ENCODE measurements around the gene MDFIC. TPM values are rescaled to one million over a fixed set of nuclear protein-coding genes. Genes with fewer than 3 reads are reported as not detected.
A peak's percentile ranks its signal among the peaks of the same experiment; 100 is the strongest.

MDFIC gene
- total RNA-seq, 2 donors from 2014 or later = 55.2 to 65.2 TPM

DNA sequence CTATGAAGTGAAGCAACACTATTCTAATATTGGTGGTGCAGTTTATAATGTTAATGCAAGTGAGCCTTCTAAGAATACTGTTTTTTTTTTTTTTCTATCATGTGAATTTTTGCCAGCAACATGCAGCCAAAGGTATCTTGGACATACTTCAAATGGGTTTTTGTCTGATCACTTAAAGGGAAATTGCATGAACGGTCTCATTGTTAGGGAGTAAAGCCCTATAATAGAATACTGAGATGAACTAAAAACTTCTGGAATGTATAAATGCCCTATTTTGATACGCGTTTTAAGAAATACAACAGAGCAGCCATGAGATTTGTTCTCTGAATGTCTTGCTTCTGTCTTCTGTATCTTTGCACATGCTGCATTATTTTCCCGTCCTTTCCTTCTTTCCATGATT lies 10.5 kb upstream of the MDFIC start:
- peaks cover 18% of the 10 kb centered on the region for H3K4me1 Mint-ChIP-seq (ENCODE audit: low read depth)
- no peak for DNase-seq
- no peak for ATAC-seq (replicated peaks in 1 of 2)
- H3K27me3 Mint-ChIP-seq (ENCODE audit: low read depth) = no peaks in the 10 kb centered on the region
- no peak overlapping the region for H3K27ac Mint-ChIP-seq
- peaks cover 0 to 2% of the 10 kb centered on the region in 2 donors for H3K9me3 Mint-ChIP-seq
- no peak overlapping the region for H3K4me3 Mint-ChIP-seq
- no peaks in the 10 kb centered on the region for H3K36me3 Mint-ChIP-seq (ENCODE audit: insufficient read depth in 2 of 2)

DNA sequence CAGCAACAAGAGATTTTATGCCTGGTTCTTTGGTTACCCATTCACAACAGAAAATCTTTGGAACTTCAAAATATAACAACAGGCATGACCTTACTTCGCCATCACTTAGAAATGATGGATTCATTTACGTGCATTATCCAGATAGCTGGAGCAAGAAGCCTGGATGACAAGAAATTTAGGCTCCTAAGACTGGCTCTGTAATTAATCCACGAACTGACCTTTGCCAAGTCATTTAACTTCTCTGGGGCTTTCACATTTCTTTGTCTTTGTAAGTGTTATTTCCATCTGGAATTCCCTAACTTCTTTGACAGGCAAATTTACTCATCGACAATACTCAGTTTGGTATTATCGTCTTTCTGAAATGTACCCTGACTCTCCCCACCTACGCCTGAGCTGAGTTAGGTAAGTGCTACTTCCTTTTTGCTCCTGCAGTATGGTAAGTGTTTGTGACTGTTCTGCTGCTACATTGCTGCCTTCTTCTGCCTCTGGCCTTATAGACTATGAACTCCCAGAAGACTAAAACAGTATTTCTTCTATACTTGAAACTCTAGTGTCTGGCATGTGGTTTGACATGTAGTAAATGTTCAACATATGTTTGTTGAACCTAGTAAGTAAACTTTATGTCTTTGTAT lies 5.5 kb upstream of the MDFIC start:
- Mint-ChIP-seq H3K9me3 (no peaks in the 10 kb centered on the region), H3K27ac (peak overlapping the region; percentile 92), H3K4me3 (peak overlapping the region; percentile 72 to 83), H3K27me3 (ENCODE audit: low read depth) (no peaks in the 10 kb centered on the region), H3K36me3 (ENCODE audit: insufficient read depth in 2 of 2) (no peaks in the 10 kb centered on the region), H3K4me1 (ENCODE audit: low read depth) (peaks cover 68% of the 10 kb centered on the region)
- ATAC-seq (replicated peaks in 1 of 2) (peak; percentile 87 to 91), DNase-seq (peak; percentile 48 to 54)

- no peak for DNase-seq
- Mint-ChIP-seq H3K4me3 (peak overlapping the region; percentile 72 to 83), H3K36me3 (ENCODE audit: insufficient read depth in 2 of 2) (peaks cover 3 to 5% of the 10 kb centered on the region in 2 donors), H3K27ac (peak overlapping the region; percentile 92), H3K27me3 (ENCODE audit: low read depth) (no peaks in the 10 kb centered on the region), H3K9me3 (no peaks in the 10 kb centered on the region), H3K4me1 (ENCODE audit: low read depth) (peaks cover 72% of the 10 kb centered on the region)
- no peak for ATAC-seq (replicated peaks in 1 of 2)
These were observed 4.6 kb upstream of the MDFIC start for GRCh38 chr7:114917211-114917839.

DNA sequence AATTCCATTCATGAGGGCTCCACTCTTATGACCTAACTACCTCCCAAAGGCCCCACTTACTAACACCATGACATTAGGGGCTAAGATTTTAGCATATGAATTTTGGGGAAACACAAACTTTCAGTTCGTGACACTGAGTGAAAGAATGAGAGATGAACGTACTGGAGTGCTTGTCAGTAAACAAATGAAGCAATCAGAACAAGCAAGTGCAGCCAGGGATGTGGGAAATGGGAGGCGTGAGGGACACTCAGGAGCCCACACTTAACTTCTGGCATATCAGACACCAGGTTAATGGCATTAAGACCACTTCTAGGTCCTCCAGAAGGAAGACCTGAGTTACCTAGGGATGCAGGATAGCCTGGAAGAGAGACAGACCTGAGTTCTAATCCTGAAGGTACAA lies 2.3 kb upstream of the MDFIC start:
- no peaks in the 10 kb centered on the region for H3K27me3 Mint-ChIP-seq (ENCODE audit: low read depth)
- peak overlapping the region; percentile 43 to 48 for H3K4me3 Mint-ChIP-seq
- H3K9me3 Mint-ChIP-seq = no peaks in the 10 kb centered on the region
- H3K36me3 Mint-ChIP-seq (ENCODE audit: insufficient read depth in 2 of 2) = peaks cover 3 to 6% of the 10 kb centered on the region in 2 donors
- ATAC-seq (replicated peaks in 1 of 2) (no peak), DNase-seq (no peak)
- peaks cover 72% of the 10 kb centered on the region for H3K4me1 Mint-ChIP-seq (ENCODE audit: low read depth)
- H3K27ac Mint-ChIP-seq = peak overlapping the region; percentile 4

DNA sequence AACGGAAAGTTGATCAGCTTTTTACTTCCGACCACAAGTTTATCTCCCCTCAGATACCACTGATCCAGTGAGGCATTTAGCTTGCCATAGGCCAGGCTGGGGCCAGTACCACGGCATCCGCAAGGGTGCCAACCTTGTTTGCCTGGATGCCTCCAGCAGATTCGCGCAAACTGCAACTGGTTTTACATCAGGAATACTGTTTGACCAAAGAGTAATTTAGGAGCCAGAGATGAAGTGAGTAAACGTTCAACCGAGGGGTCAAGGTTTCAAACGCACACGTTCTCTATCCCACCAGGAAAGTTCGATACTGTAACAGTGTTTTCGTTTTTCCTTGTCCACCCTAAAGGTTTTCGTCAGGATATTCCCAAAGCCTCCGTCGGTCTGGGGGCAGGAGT lies 266 bp upstream of the MDFIC start:
- Mint-ChIP-seq H3K9me3 (no peaks in the 10 kb centered on the region), H3K4me1 (ENCODE audit: low read depth) (peaks cover 68% of the 10 kb centered on the region), H3K27me3 (ENCODE audit: low read depth) (no peaks in the 10 kb centered on the region), H3K4me3 (peak overlapping the region; percentile 92 to 95), H3K27ac (peak overlapping the region; percentile 99), H3K36me3 (ENCODE audit: insufficient read depth in 2 of 2) (peaks cover 3 to 6% of the 10 kb centered on the region in 2 donors)
- ATAC-seq (replicated peaks in 1 of 2) (peak in 1 of 2 donors; percentile 27), DNase-seq (peak in 1 of 2 donors; percentile 36)

DNA sequence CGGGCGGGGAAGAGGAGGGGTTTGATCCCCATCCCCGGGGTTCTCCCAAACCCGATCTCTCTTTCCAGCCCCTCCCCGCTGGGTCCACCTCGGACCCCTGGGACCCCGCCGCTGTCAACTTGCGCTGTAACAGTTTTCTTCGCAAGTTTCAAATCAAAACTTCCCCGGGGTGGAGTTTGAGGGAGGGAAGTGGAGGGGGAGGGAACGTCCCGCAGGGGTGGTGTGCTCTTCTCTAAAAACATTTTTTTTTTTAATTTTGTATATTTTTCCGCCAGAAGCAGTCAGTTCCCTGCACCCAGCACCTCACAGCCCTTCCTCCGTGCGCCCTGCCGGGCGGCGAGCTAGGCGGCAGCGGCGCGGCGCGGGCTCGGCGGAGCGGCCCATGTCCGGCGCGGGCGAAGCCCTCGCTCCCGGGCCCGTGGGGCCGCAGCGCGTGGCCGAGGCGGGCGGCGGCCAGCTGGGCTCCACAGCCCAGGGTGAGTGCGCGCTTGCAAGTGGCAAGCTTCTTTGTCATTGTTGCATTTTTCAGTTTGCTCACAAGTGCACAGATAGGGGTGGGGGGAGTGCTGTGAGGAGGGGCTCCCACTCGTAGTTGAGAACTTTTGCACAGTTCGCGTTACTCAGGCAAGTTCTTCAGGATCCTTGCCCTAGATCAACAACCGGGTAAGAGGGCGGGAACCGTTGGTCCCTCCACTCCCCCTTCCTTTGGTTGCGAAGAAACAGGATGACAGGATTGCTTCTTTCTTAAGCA lies 933 bp downstream of the MDFIC start:
- ATAC-seq (replicated peaks in 1 of 2) = peak; percentile 51 to 59
- peaks cover 61% of the 10 kb centered on the region for H3K4me1 Mint-ChIP-seq (ENCODE audit: low read depth)

GRCh38 chr7:114923403-114923713 lies 1.5 kb downstream of the MDFIC start:
- no peaks in the 10 kb centered on the region for H3K27me3 Mint-ChIP-seq (ENCODE audit: low read depth)
- H3K4me1 Mint-ChIP-seq (ENCODE audit: low read depth) = peaks cover 55% of the 10 kb centered on the region

More for the DNA sequence above, 933 bp downstream of the MDFIC start:
- peaks cover 3 to 6% of the 10 kb centered on the region in 2 donors for H3K36me3 Mint-ChIP-seq (ENCODE audit: insufficient read depth in 2 of 2)
- H3K27me3 Mint-ChIP-seq (ENCODE audit: low read depth) = no peaks in the 10 kb centered on the region
- H3K4me3 Mint-ChIP-seq = peak overlapping the region; percentile 92 to 95
- peak overlapping the region; percentile 97 for H3K27ac Mint-ChIP-seq
- peak; percentile 43 to 49 for DNase-seq
- H3K9me3 Mint-ChIP-seq = no peaks in the 10 kb centered on the region

DNA sequence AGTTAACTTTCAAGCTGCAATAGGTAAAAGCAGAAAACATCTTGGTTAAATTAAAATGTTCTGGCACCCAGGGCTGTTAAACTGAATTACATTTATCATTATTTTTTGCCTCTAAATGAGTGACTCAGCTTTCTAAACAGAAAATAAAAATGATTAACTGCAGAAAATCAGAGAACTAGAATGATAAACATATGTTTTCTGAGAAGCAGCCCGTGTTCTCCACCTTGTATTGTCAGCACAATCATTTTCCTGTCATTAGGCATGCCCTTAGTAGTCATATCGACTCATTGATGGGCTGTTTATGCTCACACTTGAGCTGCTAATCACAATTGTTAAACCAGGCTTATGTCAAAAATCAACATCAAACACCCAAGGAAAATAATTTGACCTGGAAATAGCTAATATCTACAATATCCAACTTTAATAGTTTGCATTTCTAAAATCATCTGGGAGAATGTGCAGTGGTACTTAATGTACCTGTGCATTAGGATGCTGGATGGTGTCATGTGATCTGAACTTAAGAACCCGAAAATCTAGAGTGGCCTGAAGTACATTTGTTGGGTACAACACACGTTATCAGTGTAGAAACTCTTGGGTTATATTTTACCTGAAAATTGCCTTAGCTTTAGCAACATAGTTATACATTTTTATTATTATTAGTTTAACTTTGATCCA lies 2.3 kb downstream of the MDFIC start:
- Mint-ChIP-seq H3K4me1 (ENCODE audit: low read depth) (peaks cover 47% of the 10 kb centered on the region), H3K36me3 (ENCODE audit: insufficient read depth in 2 of 2) (peaks cover 3 to 6% of the 10 kb centered on the region in 2 donors)

More at GRCh38 chr7:114923403-114923713, 1.5 kb downstream of the MDFIC start:
- Mint-ChIP-seq H3K4me3 (peak overlapping the region; percentile 92 to 95), H3K9me3 (no peaks in the 10 kb centered on the region), H3K36me3 (ENCODE audit: insufficient read depth in 2 of 2) (peaks cover 3 to 6% of the 10 kb centered on the region in 2 donors), H3K27ac (peak overlapping the region; percentile 97)
- ATAC-seq (replicated peaks in 1 of 2) (no peak), DNase-seq (no peak)

GRCh38 chr7:114925434-114925833 lies 3.5 kb downstream of the MDFIC start:
- Mint-ChIP-seq H3K4me3 (peak overlapping the region; percentile 61 to 82), H3K27ac (peak overlapping the region; percentile 69), H3K27me3 (ENCODE audit: low read depth) (no peaks in the 10 kb centered on the region), H3K4me1 (ENCODE audit: low read depth) (peaks cover 34% of the 10 kb centered on the region), H3K36me3 (ENCODE audit: insufficient read depth in 2 of 2) (peaks cover 3 to 6% of the 10 kb centered on the region in 2 donors), H3K9me3 (no peaks in the 10 kb centered on the region)
- DNase-seq = no peak
- no peak for ATAC-seq (replicated peaks in 1 of 2)

More for the DNA sequence above, 2.3 kb downstream of the MDFIC start:
- Mint-ChIP-seq H3K27ac (peak overlapping the region; percentile 97), H3K9me3 (no peaks in the 10 kb centered on the region), H3K4me3 (peak overlapping the region; percentile 92 to 95), H3K27me3 (ENCODE audit: low read depth) (no peaks in the 10 kb centered on the region)
- ATAC-seq (replicated peaks in 1 of 2) = no peak
- no peak for DNase-seq

DNA sequence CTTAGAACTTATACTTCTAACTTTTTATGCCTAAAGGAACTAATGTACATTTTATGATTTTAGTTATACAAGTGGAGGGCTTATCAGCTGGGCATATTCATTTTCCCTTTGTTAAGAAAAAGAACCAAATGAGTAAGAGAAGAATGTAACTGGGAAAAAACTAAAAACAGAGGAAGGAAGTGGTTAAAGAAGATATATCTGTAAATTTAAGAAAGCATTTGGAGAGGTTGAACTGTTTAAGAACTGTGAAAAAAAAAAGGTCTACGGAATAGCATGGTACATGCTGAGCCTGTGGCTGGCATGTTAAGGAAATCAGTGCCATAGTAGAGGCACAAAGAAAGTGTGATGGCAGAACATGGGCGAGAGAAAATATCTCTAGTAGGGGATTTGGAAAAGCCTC lies 6.2 kb downstream of the MDFIC start:
- H3K4me1 Mint-ChIP-seq (ENCODE audit: low read depth) = peaks cover 21% of the 10 kb centered on the region
- H3K4me3 Mint-ChIP-seq = no peak overlapping the region
- no peak for DNase-seq
- no peaks in the 10 kb centered on the region for H3K36me3 Mint-ChIP-seq (ENCODE audit: insufficient read depth in 2 of 2)
- H3K9me3 Mint-ChIP-seq = no peaks in the 10 kb centered on the region
- no peak overlapping the region for H3K27ac Mint-ChIP-seq
- H3K27me3 Mint-ChIP-seq (ENCODE audit: low read depth) = no peaks in the 10 kb centered on the region
- ATAC-seq (replicated peaks in 1 of 2) = no peak

GRCh38 chr7:114929570-114929969 lies 7.7 kb downstream of the MDFIC start:
- Mint-ChIP-seq H3K4me1 (ENCODE audit: low read depth) (peaks cover 21% of the 10 kb centered on the region), H3K9me3 (no peaks in the 10 kb centered on the region), H3K27ac (no peak overlapping the region), H3K36me3 (ENCODE audit: insufficient read depth in 2 of 2) (no peaks in the 10 kb centered on the region), H3K4me3 (no peak overlapping the region), H3K27me3 (ENCODE audit: low read depth) (no peaks in the 10 kb centered on the region)
- ATAC-seq (replicated peaks in 1 of 2) (no peak), DNase-seq (no peak)

DNA sequence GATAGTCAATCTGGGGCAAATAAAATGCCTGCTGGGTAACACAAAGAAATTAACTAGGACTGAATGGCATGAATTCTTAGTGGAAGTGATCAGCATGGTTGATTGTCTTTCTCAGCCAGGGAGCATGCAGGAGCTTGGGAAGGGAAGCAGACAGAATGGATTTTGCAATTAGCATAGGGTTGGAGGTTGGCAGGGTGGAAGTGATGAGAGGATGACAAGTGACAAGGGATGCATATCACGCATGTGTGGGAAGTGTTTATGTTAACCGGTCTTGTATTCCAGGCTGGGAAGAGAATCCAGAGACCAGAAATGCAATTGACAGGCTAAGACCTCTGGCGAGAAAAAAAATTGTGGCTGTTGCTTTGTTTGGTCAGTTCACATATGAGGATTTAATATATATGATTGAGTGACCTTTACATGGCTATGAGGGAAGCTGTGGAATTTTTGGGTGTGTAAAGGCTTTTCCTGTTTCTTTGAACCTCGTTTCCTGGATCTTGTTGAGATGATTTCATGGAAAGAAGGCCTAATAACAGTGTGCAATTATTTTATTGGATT lies 8.3 kb downstream of the MDFIC start:
- no peaks in the 10 kb centered on the region for H3K36me3 Mint-ChIP-seq (ENCODE audit: insufficient read depth in 2 of 2)
- no peak for DNase-seq
- H3K4me1 Mint-ChIP-seq (ENCODE audit: low read depth) = peaks cover 19% of the 10 kb centered on the region

More for the DNA sequence above, 8.3 kb downstream of the MDFIC start:
- Mint-ChIP-seq H3K27ac (no peak overlapping the region), H3K4me3 (no peak overlapping the region), H3K9me3 (no peaks in the 10 kb centered on the region), H3K27me3 (ENCODE audit: low read depth) (no peaks in the 10 kb centered on the region)
- no peak for ATAC-seq (replicated peaks in 1 of 2)
